Measurements from ENCODE around the gene NXF1.

NXF1 gene

DNA sequence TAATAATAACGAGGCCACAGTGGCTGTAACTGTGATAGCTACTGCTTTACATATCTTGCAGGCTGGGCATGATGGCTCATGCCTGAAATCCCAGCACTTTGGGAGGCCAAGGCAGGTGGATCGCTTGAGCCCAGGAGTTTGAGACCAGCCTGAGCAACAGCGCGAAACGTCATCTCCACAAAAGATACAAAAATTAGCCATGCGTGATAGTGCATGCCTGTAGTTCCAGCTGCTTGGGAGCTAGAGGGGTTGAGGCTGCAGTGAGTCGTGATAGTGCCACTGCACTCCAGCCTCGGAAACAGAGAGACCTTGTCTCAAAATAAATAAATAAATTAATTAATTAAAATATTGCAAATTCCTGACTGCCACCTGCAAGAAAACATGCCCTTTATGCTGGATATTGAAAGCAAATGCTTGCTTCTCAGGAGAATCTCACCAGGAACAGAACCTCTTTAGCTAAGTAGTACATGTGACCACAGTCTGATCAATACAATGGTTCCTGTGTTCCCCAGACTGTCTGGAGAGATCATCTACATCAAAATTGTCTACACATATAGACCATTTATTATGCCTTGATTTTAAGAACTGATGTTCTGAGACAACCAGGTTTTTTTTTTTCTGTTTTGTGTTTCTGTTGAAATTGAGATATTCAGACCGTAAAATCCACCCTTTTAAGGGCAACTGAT lies 57.6 kb downstream of the NXF1 start:
- DNase-seq (ENCODE audit: low read depth in 1 of 2, low spot score in 1 of 2) = no peak
